IMR-90 (cell line): ENCODE results near the gene GUCY1B1. TPM values are rescaled to one million over a fixed set of nuclear protein-coding genes. Genes with fewer than 3 reads are reported as not detected.

Source experiments
- ATAC-seq: fragments of 200-7000 bp; cut with Tn5 transposase; 2 replicates; pipeline ENCODE4 v1.9.1; 2020; ENCODE audit warnings: low read depth, mild to moderate bottlenecking, moderate library complexity
- BruUV-seq: library from RNA; stranded (reverse); fragments of 400-500 nt; replicated peaks from 2 replicates; lab custom pipeline; 2021; lab: Mats Ljungman, UMichigan
- CTCF ChIA-PET: fragments of 300-600 bp; formaldehyde crosslinking; extraction: SDS; loops from one replicate; lab custom pipeline; 2021; ENCODE audit warnings: antibody characterized with exemption; lab: Yijun Ruan, JAX
- POLR2A ChIA-PET: fragments of 300-600 bp; sonication (Branson Sonifier 250); formaldehyde crosslinking; loops from one replicate; lab custom pipeline; 2022; ENCODE audit warnings: antibody characterized with exemption; ENCODE audit not compliant: unreplicated experiment; lab: Charles Lee
- DNase-seq: peaks from one replicate; pipeline ENCODE4 v3.0.0; 2013
- H2AFZ ChIP-seq: replicated peaks from 2 replicates; pipeline ENCODE3; 2013; ENCODE audit warnings: low read length, mild to moderate bottlenecking; ENCODE audit not compliant: poor library complexity
- H2AK5ac ChIP-seq: 2 replicates; pipeline ENCODE4 v1.6.1; 2013; ENCODE audit warnings: low read depth, low read length, inconsistent platforms
- H2AK9ac ChIP-seq: replicated peaks from 2 replicates; pipeline ENCODE3; 2013; ENCODE audit warnings: mild to moderate bottlenecking, low read depth, low read length, moderate library complexity; ENCODE audit not compliant: poor library complexity
- H2BK120ac ChIP-seq: 2 replicates; pipeline ENCODE4 v1.6.1; 2013; ENCODE audit warnings: low read depth, low read length, inconsistent platforms
- H2BK15ac ChIP-seq: 3 replicates; pipeline ENCODE4 v1.6.1; 2013; ENCODE audit warnings: low read depth, low read length, inconsistent platforms
- H2BK20ac ChIP-seq: 2 replicates; pipeline ENCODE4 v1.6.1; 2013; ENCODE audit warnings: low read depth, mild to moderate bottlenecking, inconsistent platforms, low read length, moderate library complexity
- H2BK5ac ChIP-seq: 2 replicates; pipeline ENCODE4 v1.6.1; 2013; ENCODE audit warnings: mild to moderate bottlenecking, low read depth, low read length, inconsistent platforms; ENCODE audit not compliant: poor library complexity, severe bottlenecking
- H3K14ac ChIP-seq: replicated peaks from 2 replicates; pipeline ENCODE4 v1.6.1; 2013; ENCODE audit warnings: low read depth, low read length, inconsistent platforms
- H3K18ac ChIP-seq: 2 replicates; pipeline ENCODE4 v1.6.1; 2013; ENCODE audit warnings: low read depth, low read length, control low read depth
- H3K23ac ChIP-seq: 2 replicates; pipeline ENCODE4 v1.6.1; 2013; ENCODE audit warnings: low read depth, low read length, inconsistent platforms
- H3K27ac ChIP-seq: 2 replicates; pipeline ENCODE4 v1.5.1; 2013; ENCODE audit warnings: mild to moderate bottlenecking, control low read depth, low read length; ENCODE audit not compliant: insufficient read depth
- H3K27me3 ChIP-seq: 2 replicates; pipeline ENCODE4 v1.6.1; 2013; ENCODE audit warnings: low read length; ENCODE audit not compliant: control insufficient read depth, insufficient read depth
- H3K36me3 ChIP-seq: 2 replicates; pipeline ENCODE4 v1.6.1; 2013; ENCODE audit warnings: low read length, mixed read lengths; ENCODE audit not compliant: control insufficient read depth, insufficient read depth
- H3K4ac ChIP-seq: 2 replicates; pipeline ENCODE4 v1.6.1; 2013; ENCODE audit warnings: low read depth, low read length, inconsistent platforms
- H3K4me1 ChIP-seq: 2 replicates; pipeline ENCODE4 v1.6.1; 2013; ENCODE audit warnings: low read length, mixed read lengths; ENCODE audit not compliant: control insufficient read depth, insufficient read depth
- H3K4me2 ChIP-seq: 2 replicates; pipeline ENCODE4 v1.6.1; 2013; ENCODE audit warnings: low read depth, mild to moderate bottlenecking, control low read depth, low read length, moderate library complexity
- H3K4me3 ChIP-seq: 2 replicates; pipeline ENCODE4 v1.5.1; 2013; ENCODE audit warnings: low read depth, mild to moderate bottlenecking, control low read depth, low read length, moderate library complexity; ENCODE audit not compliant: insufficient read depth
- H3K56ac ChIP-seq: 2 replicates; pipeline ENCODE4 v1.6.1; 2013; ENCODE audit warnings: low read length, inconsistent platforms; ENCODE audit not compliant: insufficient read depth; ENCODE audit errors: extremely low read depth
- H3K79me1 ChIP-seq, 2 experiments: 2 replicates each; pipeline ENCODE4 v1.6.1; 2013; ENCODE audit warnings: low read length in 2 of 2, inconsistent platforms in 1 of 2, low read depth in 1 of 2
- H3K9ac ChIP-seq: 2 replicates; pipeline ENCODE4 v1.6.1; 2013; ENCODE audit warnings: low read depth, low read length, control low read depth
- H3K9me1 ChIP-seq: 2 replicates; pipeline ENCODE4 v1.6.1; 2013; ENCODE audit warnings: low read length, inconsistent platforms; ENCODE audit not compliant: insufficient read depth
- H3K9me3 ChIP-seq: 2 replicates; pipeline ENCODE4 v1.6.1; 2013; ENCODE audit warnings: low read length; ENCODE audit not compliant: control insufficient read depth, insufficient read depth
- H4K20me1 ChIP-seq: 2 replicates; pipeline ENCODE4 v1.6.1; 2013; ENCODE audit warnings: low read length, inconsistent platforms; ENCODE audit not compliant: insufficient read depth
- H4K5ac ChIP-seq: 2 replicates; pipeline ENCODE4 v1.6.1; 2013; ENCODE audit warnings: mild to moderate bottlenecking, low read depth, low read length, control low read depth
- H4K8ac ChIP-seq, 2 experiments: 2 replicates each; pipeline ENCODE4 v1.6.1; 2013; ENCODE audit warnings: low read depth in 2 of 2, low read length in 2 of 2, control low read depth in 1 of 2, inconsistent platforms in 1 of 2
- H4K91ac ChIP-seq: 2 replicates; pipeline ENCODE4 v1.6.1; 2013; ENCODE audit warnings: low read depth, low read length, inconsistent platforms; ENCODE audit not compliant: insufficient read depth
- BHLHE40 ChIP-seq: fragments of 150-350 bp; IDR thresholded peaks from 2 replicates; pipeline ENCODE4 v1.6.1; 2016; ENCODE audit warnings: mild to moderate bottlenecking, low read depth, low read length
- CEBPB ChIP-seq: IDR thresholded peaks from 2 replicates; pipeline ENCODE4 v1.6.1; 2012; ENCODE audit warnings: low read depth, low read length, improper control_type of control experiment
- CHD1 ChIP-seq: IDR thresholded peaks from 2 replicates; pipeline ENCODE4 v1.6.1; 2012; ENCODE audit warnings: low read depth, low read length, improper control_type of control experiment
- MAFK ChIP-seq: IDR thresholded peaks from 2 replicates; pipeline ENCODE4 v1.6.1; 2012; ENCODE audit warnings: low read depth, low read length, improper control_type of control experiment
- MAZ ChIP-seq: IDR thresholded peaks from 2 replicates; pipeline ENCODE4 v1.6.1; 2012; ENCODE audit warnings: low read depth, mild to moderate bottlenecking, low read length, improper control_type of control experiment, moderate library complexity, borderline replicate concordance
- MXI1 ChIP-seq: IDR thresholded peaks from 2 replicates; pipeline ENCODE4 v1.6.1; 2012; ENCODE audit warnings: low read depth, mild to moderate bottlenecking, low read length, moderate library complexity, borderline replicate concordance
- NFE2L2 ChIP-seq: fragments of 150-350 bp; IDR thresholded peaks from 2 replicates; pipeline ENCODE4 v1.6.1; 2016; ENCODE audit warnings: low read depth, mild to moderate bottlenecking, low read length
- POLR2A ChIP-seq: IDR thresholded peaks from 2 replicates; pipeline ENCODE4 v1.6.1; 2012; ENCODE audit warnings: mild to moderate bottlenecking, low read depth, low read length
- RAD21 ChIP-seq: IDR thresholded peaks from 2 replicates; pipeline ENCODE4 v1.6.1; 2012; ENCODE audit warnings: low read length, improper control_type of control experiment
- RCOR1 ChIP-seq: IDR thresholded peaks from 2 replicates; pipeline ENCODE4 v1.6.1; 2012; ENCODE audit warnings: mild to moderate bottlenecking, low read length, improper control_type of control experiment; ENCODE audit not compliant: insufficient replicate concordance
- RFX5 ChIP-seq: IDR thresholded peaks from 2 replicates; pipeline ENCODE4 v1.8.0; 2012; ENCODE audit warnings: low read depth, mild to moderate bottlenecking, low read length, moderate library complexity
- SMC3 ChIP-seq: fragments of 150-350 bp; IDR thresholded peaks from 2 replicates; pipeline ENCODE4 v1.6.1; 2016; ENCODE audit warnings: low read depth, mild to moderate bottlenecking, antibody characterized with exemption, low read length, moderate library complexity
- dilution Hi-C: fragments of 300-500 bp; cut with HindIII; formaldehyde crosslinking; loops from one replicate; pipeline ENCODE4 v1.14.3; 2018; ENCODE audit warnings: low sequenced_read_pairs; ENCODE audit not compliant: unreplicated experiment
- in situ Hi-C: fragments of 300-500 bp; cut with MboI; formaldehyde crosslinking; loops from 3 replicates; pipeline ENCODE4 v1.14.3; 2019; ENCODE audit warnings: low sequenced_read_pairs, inconsistent platforms, mixed read lengths
- intact Hi-C: fragments of 100-400 bp; cut with micrococcal nuclease; formaldehyde crosslinking; loops from 2 replicates; pipeline ENCODE4 v1.10.0; 2022
- polyA plus RNA-seq, 3 experiments: library from polyadenylated mRNA; depleted of rRNA; stranded (reverse); fragments of >200 nt; gene quantifications; 2 replicates each; pipeline ENCODE4 v1.2.3, GENCODE V29; 2012; ENCODE audit warnings: low replicate concordance in 1 of 3
- total RNA-seq: library from RNA; depleted of rRNA; stranded (reverse); fragments of >200 nt; gene quantifications from 2 replicates; pipeline ENCODE4 v1.2.3, GENCODE V29; 2012
- TF ChIP-seq, protein P1 (sequence below): fragments of 150-350 bp; IDR thresholded peaks from 2 replicates; pipeline ENCODE4 v1.6.1; 2016; ENCODE audit warnings: low read depth, mild to moderate bottlenecking, low read length, moderate library complexity, borderline replicate concordance
- TF ChIP-seq, protein P2 (sequence below): conservative IDR thresholded peaks from 2 replicates; pipeline ENCODE4 v1.5.1; 2012; ENCODE audit warnings: mild to moderate bottlenecking, low read depth, low read length, improper control_type of control experiment

GUCY1B1 gene
- total and polyA plus RNA-seq, 2 of the 4 experiments (the other 2 are of a cell fraction) = 2.9 to 3.8 TPM

DNA sequence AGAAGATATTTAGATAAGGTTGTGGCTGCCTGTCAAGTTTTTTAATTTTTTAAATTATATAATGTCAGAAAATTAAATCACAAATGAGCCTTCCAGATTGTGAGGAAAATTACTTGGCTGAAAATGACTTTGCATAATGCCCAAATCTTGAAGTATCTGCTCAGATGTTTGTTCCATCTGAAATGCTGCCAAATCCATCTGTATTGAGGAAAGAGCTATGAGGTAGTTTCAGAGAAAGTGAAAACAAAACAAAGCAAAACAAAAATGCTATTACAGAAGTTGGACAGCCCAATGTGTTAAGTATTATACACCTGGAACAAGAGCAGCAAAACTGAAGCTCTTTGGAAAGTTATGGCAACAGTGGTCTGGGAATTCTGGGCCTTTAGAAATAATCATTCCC, 23.3 kb upstream of the GUCY1B1 start:
- no peak overlapping the region for H2BK15ac ChIP-seq
- no peaks in the 10 kb centered on the region for H3K27me3 ChIP-seq
- BruUV-seq = no TSS peak
- no peak overlapping the region for H4K5ac ChIP-seq
- H3K14ac ChIP-seq = no peak overlapping the region
- H3K4me2 ChIP-seq = 0 out of 2 replicates have a peak overlapping the region, but pooled peaks have one; percentile 9
- DNase-seq = peak; percentile 39
- H3K18ac ChIP-seq = no peak overlapping the region
- no peak overlapping the region for H2BK120ac ChIP-seq
- ChIA-PET POLR2A (no interaction called here), CTCF (interaction anchor here (1.1 to 1.3 kb wide), 2 partner anchors 12 to 23 kb away, joined by 3 read pairs; partner anchors contain the start of gene GUCY1B1)
- no peak overlapping the region for H2BK20ac ChIP-seq
- no peak overlapping the region for H4K91ac ChIP-seq
- no peak for ATAC-seq
- no peak overlapping the region for H3K27ac ChIP-seq
- no peak overlapping the region for H3K4me3 ChIP-seq
- in situ Hi-C loops = no loop called here
- H2AK9ac ChIP-seq = no peak overlapping the region
- H4K8ac ChIP-seq = no peak overlapping the region
- TF ChIP-seq MAFK = no peak
- no peak for TF ChIP-seq RAD21
- no peak for TF ChIP-seq RFX5
- TF ChIP-seq CHD1 = no peak
- no peak for TF ChIP-seq SMC3
- TF ChIP-seq RCOR1 = no peak
- no peak for TF ChIP-seq NFE2L2
- no peak for TF ChIP-seq CEBPB
- TF ChIP-seq, protein P1, sequence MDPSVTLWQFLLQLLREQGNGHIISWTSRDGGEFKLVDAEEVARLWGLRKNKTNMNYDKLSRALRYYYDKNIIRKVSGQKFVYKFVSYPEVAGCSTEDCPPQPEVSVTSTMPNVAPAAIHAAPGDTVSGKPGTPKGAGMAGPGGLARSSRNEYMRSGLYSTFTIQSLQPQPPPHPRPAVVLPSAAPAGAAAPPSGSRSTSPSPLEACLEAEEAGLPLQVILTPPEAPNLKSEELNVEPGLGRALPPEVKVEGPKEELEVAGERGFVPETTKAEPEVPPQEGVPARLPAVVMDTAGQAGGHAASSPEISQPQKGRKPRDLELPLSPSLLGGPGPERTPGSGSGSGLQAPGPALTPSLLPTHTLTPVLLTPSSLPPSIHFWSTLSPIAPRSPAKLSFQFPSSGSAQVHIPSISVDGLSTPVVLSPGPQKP = no peak
- TF ChIP-seq MAZ = no peak
- TF ChIP-seq, protein P2, sequence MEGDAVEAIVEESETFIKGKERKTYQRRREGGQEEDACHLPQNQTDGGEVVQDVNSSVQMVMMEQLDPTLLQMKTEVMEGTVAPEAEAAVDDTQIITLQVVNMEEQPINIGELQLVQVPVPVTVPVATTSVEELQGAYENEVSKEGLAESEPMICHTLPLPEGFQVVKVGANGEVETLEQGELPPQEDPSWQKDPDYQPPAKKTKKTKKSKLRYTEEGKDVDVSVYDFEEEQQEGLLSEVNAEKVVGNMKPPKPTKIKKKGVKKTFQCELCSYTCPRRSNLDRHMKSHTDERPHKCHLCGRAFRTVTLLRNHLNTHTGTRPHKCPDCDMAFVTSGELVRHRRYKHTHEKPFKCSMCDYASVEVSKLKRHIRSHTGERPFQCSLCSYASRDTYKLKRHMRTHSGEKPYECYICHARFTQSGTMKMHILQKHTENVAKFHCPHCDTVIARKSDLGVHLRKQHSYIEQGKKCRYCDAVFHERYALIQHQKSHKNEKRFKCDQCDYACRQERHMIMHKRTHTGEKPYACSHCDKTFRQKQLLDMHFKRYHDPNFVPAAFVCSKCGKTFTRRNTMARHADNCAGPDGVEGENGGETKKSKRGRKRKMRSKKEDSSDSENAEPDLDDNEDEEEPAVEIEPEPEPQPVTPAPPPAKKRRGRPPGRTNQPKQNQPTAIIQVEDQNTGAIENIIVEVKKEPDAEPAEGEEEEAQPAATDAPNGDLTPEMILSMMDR = no peak
- no peak for TF ChIP-seq BHLHE40
- TF ChIP-seq POLR2A = no peak
- no peak for TF ChIP-seq MXI1
- dilution Hi-C loops = no loop called here
- H2AFZ ChIP-seq = no peak overlapping the region
- no peak overlapping the region for H2BK5ac ChIP-seq
- H3K79me1 ChIP-seq = no peaks in the 10 kb centered on the region
- no peaks in the 10 kb centered on the region for H3K9me3 ChIP-seq
- H3K9ac ChIP-seq = no peak overlapping the region
- no peak overlapping the region for H3K23ac ChIP-seq
- no peak overlapping the region for H3K4ac ChIP-seq
- H2AK5ac ChIP-seq = no peak overlapping the region
- no peaks in the 10 kb centered on the region; the same call in 1 of the 2 replicates for H4K20me1 ChIP-seq
- H3K4me1 ChIP-seq = peaks cover 8% of the 10 kb centered on the region
- intact Hi-C loops = loop anchor here (5.0 kb wide), 1 partner anchor 38 kb away; no protein-coding TSS in a partner anchor
- no peaks in the 10 kb centered on the region for H3K36me3 ChIP-seq
- no peak overlapping the region for H3K56ac ChIP-seq
- no peaks in the 10 kb centered on the region; the same call in 1 of the 2 replicates for H3K9me1 ChIP-seq
